Activated T-cell treated with anti-CD3 and anti-CD28 coated beads, Interleukin-2, amount 50 U/mL, for 72 hours (primary cell): ENCODE results near the gene TRIM52. TPM values are rescaled to one million over a fixed set of nuclear protein-coding genes. Genes with fewer than 3 reads are reported as not detected.
A peak's percentile ranks its signal among the peaks of the same experiment; 100 is the strongest.
"Not testable (repeated sequence)": the region's sequence is repeated elsewhere in the genome, so short reads cannot be mapped to it uniquely, and the experiment has no call there.

ENCODE experiments used
- ATAC-seq, 2 donors: fragments of 150-1000 bp; cut with Tn5 transposase; replicated peaks in 1 of 2; 2 replicates each; pipeline ENCODE4 v1.10.0; 2021; ENCODE audit warnings: moderate library complexity in 2 of 2, mild to moderate bottlenecking in 1 of 2
- DNase-seq, 2 donors: peaks; one replicate each; pipeline ENCODE4 v3.0.0; 2021 to 2022; ENCODE audit warnings: mixed read lengths in 1 of 2
- H3K27ac Mint-ChIP-seq: one replicate; pipeline ENCODE4 v1.8.0; 2022; ENCODE audit warnings: mild to moderate bottlenecking, moderate library complexity, mixed read lengths
- H3K27me3 Mint-ChIP-seq: one replicate; pipeline ENCODE4 v1.8.0; 2022; ENCODE audit warnings: low read depth, mixed read lengths
- H3K36me3 Mint-ChIP-seq, 2 donors: one replicate each; pipeline ENCODE4 v1.8.0; 2022; ENCODE audit warnings: mixed read lengths in 2 of 2, mild to moderate bottlenecking in 1 of 2; ENCODE audit not compliant: insufficient read depth in 2 of 2
- H3K4me1 Mint-ChIP-seq: one replicate; pipeline ENCODE4 v1.8.0; 2022; ENCODE audit warnings: low read depth, mixed read lengths
- H3K4me3 Mint-ChIP-seq, 2 donors: one replicate each; pipeline ENCODE4 v1.8.0; 2022; ENCODE audit warnings: mild to moderate bottlenecking in 2 of 2, mixed read lengths in 2 of 2, moderate library complexity in 2 of 2
- H3K9me3 Mint-ChIP-seq, 2 donors: one replicate each; pipeline ENCODE4 v1.8.0; 2022; ENCODE audit warnings: mixed read lengths in 2 of 2
- total RNA-seq, 2 donors: library from RNA; stranded (reverse); gene quantifications; one replicate each; pipeline ENCODE4 v1.2.3, GENCODE V29; 2022

The TRIM52 gene
- total RNA-seq, 2 donors from 2014 or later = 19.2 to 22.7 TPM

- peaks cover 29% of the 10 kb centered on the region for H3K4me1 Mint-ChIP-seq
- not testable (repeated sequence) for DNase-seq, H3K9me3 Mint-ChIP-seq, H3K36me3 Mint-ChIP-seq, ATAC-seq, H3K4me3 Mint-ChIP-seq, H3K27ac Mint-ChIP-seq
- H3K27me3 Mint-ChIP-seq = peaks cover 11% of the 10 kb centered on the region
Observed at GRCh38 chr5:181210698-181211097, 50.2 kb downstream of the TRIM52 start.

GRCh38 chr5:181210148-181210547, 50.8 kb downstream of the TRIM52 start:
- not testable (repeated sequence) for H3K9me3 Mint-ChIP-seq, DNase-seq, H3K36me3 Mint-ChIP-seq, H3K27ac Mint-ChIP-seq, ATAC-seq, H3K4me3 Mint-ChIP-seq
- Mint-ChIP-seq H3K4me1 (peaks cover 32% of the 10 kb centered on the region), H3K27me3 (peaks cover 15% of the 10 kb centered on the region)

- Mint-ChIP-seq H3K36me3 (peaks cover 2 to 11% of the 10 kb centered on the region in 2 donors), H3K4me1 (peaks cover 35% of the 10 kb centered on the region), H3K27me3 (peaks cover 15% of the 10 kb centered on the region)
- DNase-seq, H3K4me3 Mint-ChIP-seq, H3K27ac Mint-ChIP-seq, ATAC-seq, H3K9me3 Mint-ChIP-seq: not testable (repeated sequence)
Observed at GRCh38 chr5:181209006-181209405, 51.9 kb downstream of the TRIM52 start.

GRCh38 chr5:181207960-181208253, 53.0 kb downstream of the TRIM52 start:
- DNase-seq = no peak
- H3K27ac Mint-ChIP-seq = peak overlapping the region; percentile 100
- H3K4me1 Mint-ChIP-seq = peaks cover 37% of the 10 kb centered on the region

GRCh38 chr5:181207214-181207959, 53.6 kb downstream of the TRIM52 start:
- H3K27ac Mint-ChIP-seq = peak overlapping the region; percentile 100
- H3K36me3 Mint-ChIP-seq = peaks cover 2 to 11% of the 10 kb centered on the region in 2 donors
- H3K27me3 Mint-ChIP-seq = peaks cover 15% of the 10 kb centered on the region
- H3K4me1 Mint-ChIP-seq = peaks cover 37% of the 10 kb centered on the region
- ATAC-seq = peak; percentile 65 to 66
- H3K9me3 Mint-ChIP-seq = peaks cover 0 to 2% of the 10 kb centered on the region in 2 donors
- peak; percentile 82 to 86 for DNase-seq
- H3K4me3 Mint-ChIP-seq = peak overlapping the region; percentile 87 to 99

More at GRCh38 chr5:181207960-181208253, 53.0 kb downstream of the TRIM52 start:
- Mint-ChIP-seq H3K4me3 (peak overlapping the region; percentile 87 to 99), H3K9me3 (peaks cover 0 to 2% of the 10 kb centered on the region in 2 donors), H3K36me3 (peaks cover 2 to 11% of the 10 kb centered on the region in 2 donors), H3K27me3 (peaks cover 15% of the 10 kb centered on the region)
- ATAC-seq = no peak

- no peak for DNase-seq
- Mint-ChIP-seq H3K9me3 (peaks cover 0 to 2% of the 10 kb centered on the region in 2 donors), H3K36me3 (peaks cover 2 to 11% of the 10 kb centered on the region in 2 donors), H3K27ac (peak overlapping the region; percentile 100), H3K4me1 (peaks cover 37% of the 10 kb centered on the region), H3K4me3 (peak overlapping the region; percentile 87 to 99), H3K27me3 (peaks cover 22% of the 10 kb centered on the region)
- no peak for ATAC-seq
Observed at GRCh38 chr5:181205761-181206649, 54.9 kb downstream of the TRIM52 start.

Other genes with a start within 250 kb of the TRIM52 start
- gene BTNL9, start 220.9 kb downstream of the TRIM52 start, total RNA-seq = under 1 TPM in 1 of 2 donors, not detected in 1; 0.55 TPM
- gene OR2V1, start 130.0 kb downstream of the TRIM52 start, total RNA-seq = not detected
- gene OR2V2, start 113.6 kb downstream of the TRIM52 start, total RNA-seq = not detected
- gene TRIM7, start 55.9 kb downstream of the TRIM52 start, total RNA-seq = 1 to 10 TPM; 2.4 to 2.9 TPM
- gene TRIM41, start 37.9 kb downstream of the TRIM52 start, total RNA-seq = 10 to 100 TPM; 42.1 to 52.1 TPM
- 1,000 to 10,000 TPM; 3,606 to 3,662 TPM for gene RACK1, start 17.2 kb downstream of the TRIM52 start, total RNA-seq
- not detected for gene OR4F3, start 106.1 kb upstream of the TRIM52 start, total RNA-seq